ENCODE data around the gene CDK5RAP1. TPM values are rescaled to one million over a fixed set of nuclear protein-coding genes. Genes with fewer than 3 reads are reported as not detected.

Gene CDK5RAP1, protein sequence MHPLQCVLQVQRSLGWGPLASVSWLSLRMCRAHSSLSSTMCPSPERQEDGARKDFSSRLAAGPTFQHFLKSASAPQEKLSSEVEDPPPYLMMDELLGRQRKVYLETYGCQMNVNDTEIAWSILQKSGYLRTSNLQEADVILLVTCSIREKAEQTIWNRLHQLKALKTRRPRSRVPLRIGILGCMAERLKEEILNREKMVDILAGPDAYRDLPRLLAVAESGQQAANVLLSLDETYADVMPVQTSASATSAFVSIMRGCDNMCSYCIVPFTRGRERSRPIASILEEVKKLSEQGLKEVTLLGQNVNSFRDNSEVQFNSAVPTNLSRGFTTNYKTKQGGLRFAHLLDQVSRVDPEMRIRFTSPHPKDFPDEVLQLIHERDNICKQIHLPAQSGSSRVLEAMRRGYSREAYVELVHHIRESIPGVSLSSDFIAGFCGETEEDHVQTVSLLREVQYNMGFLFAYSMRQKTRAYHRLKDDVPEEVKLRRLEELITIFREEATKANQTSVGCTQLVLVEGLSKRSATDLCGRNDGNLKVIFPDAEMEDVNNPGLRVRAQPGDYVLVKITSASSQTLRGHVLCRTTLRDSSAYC
- total RNA-seq = 10 to 100 TPM; 26.2 to 26.3 TPM

DNA sequence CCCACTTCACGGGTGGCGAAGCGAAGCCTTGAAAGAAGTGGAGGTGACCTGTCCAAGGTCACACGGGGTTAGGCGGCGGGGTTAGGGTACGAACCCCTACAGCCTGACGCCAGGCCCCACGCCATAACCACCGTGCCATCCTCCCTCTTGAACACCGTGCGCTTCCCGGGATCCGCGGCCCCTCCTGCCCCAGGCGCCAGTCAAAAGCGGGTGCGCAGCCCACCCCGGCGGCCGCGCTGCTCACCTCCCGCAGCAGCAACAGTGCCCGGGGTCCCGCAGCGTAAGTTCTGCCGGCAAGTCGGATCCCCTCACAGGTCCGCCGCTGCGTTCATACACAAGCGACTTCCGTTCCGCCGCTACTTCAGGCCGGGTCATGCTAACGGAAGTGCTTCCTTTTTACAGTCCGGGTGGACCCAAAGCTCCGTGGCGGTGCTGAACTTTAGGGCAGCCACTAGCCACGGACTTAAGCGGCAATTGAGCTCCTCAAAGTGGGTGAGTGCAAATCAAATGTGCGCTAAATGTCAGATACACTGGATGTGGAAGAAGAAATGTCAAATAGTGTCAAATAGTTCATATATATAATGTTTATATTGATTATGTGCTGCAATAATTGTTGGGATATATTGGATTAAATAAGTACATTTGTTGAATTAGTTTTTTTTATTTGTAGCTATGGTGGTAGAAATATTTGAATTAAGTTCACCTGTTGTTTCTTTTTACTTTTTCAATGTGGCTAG lies at the start of gene CDK5RAP1:
Gene CDK5RAP1, minus strand, starts transcription at position 336 of the 737 bp plus-strand sequence. CDS start 4,455 bp downstream, outside the sequence.
- Histone ChIP-seq H3K27ac (peak within 1 kb of the TSS; percentile 8 to 26), H3K4me3 (peak within 1 kb of the TSS; percentile 83), H3K27me3 (replicated peaks; ENCODE audit: insufficient read depth) (no peaks in the 10 kb centered on the region), H3K36me3 (peaks cover 3% of the 10 kb centered on the region), H3K4me1 (ENCODE audit: control insufficient read depth in 1 of 2, low read depth in 2 of 2) (peaks cover 13 to 29% of the 10 kb centered on the region in 2 donors), H3K9me3 (no peaks in the 10 kb centered on the region)
- peak; percentile 49 for DNase-seq (ENCODE audit: low spot score)
- TF ChIP-seq, protein P1, sequence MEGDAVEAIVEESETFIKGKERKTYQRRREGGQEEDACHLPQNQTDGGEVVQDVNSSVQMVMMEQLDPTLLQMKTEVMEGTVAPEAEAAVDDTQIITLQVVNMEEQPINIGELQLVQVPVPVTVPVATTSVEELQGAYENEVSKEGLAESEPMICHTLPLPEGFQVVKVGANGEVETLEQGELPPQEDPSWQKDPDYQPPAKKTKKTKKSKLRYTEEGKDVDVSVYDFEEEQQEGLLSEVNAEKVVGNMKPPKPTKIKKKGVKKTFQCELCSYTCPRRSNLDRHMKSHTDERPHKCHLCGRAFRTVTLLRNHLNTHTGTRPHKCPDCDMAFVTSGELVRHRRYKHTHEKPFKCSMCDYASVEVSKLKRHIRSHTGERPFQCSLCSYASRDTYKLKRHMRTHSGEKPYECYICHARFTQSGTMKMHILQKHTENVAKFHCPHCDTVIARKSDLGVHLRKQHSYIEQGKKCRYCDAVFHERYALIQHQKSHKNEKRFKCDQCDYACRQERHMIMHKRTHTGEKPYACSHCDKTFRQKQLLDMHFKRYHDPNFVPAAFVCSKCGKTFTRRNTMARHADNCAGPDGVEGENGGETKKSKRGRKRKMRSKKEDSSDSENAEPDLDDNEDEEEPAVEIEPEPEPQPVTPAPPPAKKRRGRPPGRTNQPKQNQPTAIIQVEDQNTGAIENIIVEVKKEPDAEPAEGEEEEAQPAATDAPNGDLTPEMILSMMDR (IDR thresholded peaks at IDR 0.05) = no peak
- peak; percentile 88 for ATAC-seq (ENCODE audit: insufficient number of reproducible peaks, low FRiP score, low read depth)

DNA sequence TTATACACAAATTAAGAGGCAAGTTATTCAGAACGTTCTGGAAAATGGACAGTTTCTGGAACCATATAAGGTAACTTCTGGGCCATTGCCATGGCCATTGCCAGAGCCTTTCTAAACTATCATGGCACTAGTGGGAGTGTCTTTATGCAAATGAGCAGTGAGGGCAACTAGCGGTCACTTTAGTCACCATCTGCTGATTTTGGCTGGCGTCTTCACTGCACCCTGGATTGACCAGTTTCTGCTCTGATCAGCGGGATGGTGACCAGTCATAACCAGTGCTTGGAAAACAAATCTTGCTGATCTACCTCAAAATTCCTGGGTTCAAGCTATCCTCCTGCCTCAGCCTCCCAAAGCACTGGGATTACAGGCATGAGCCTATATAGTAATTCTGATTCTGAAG lies 49.5 kb upstream of the CDK5RAP1 start:
- Histone ChIP-seq H3K36me3 (no peaks in the 10 kb centered on the region), H3K4me3 (no peak overlapping the region), H3K27ac (no peak overlapping the region), H3K9me3 (no peaks in the 10 kb centered on the region), H3K27me3 (replicated peaks; ENCODE audit: insufficient read depth) (no peaks in the 10 kb centered on the region), H3K4me1 (ENCODE audit: control insufficient read depth in 1 of 2, low read depth in 2 of 2) (peaks cover 0 to 4% of the 10 kb centered on the region in 2 donors)
- DNase-seq (ENCODE audit: low spot score) = no peak
- ATAC-seq (ENCODE audit: insufficient number of reproducible peaks, low FRiP score, low read depth) = peak; percentile 24
- TF ChIP-seq, protein P1 (IDR thresholded peaks at IDR 0.05) = no peak

DNA sequence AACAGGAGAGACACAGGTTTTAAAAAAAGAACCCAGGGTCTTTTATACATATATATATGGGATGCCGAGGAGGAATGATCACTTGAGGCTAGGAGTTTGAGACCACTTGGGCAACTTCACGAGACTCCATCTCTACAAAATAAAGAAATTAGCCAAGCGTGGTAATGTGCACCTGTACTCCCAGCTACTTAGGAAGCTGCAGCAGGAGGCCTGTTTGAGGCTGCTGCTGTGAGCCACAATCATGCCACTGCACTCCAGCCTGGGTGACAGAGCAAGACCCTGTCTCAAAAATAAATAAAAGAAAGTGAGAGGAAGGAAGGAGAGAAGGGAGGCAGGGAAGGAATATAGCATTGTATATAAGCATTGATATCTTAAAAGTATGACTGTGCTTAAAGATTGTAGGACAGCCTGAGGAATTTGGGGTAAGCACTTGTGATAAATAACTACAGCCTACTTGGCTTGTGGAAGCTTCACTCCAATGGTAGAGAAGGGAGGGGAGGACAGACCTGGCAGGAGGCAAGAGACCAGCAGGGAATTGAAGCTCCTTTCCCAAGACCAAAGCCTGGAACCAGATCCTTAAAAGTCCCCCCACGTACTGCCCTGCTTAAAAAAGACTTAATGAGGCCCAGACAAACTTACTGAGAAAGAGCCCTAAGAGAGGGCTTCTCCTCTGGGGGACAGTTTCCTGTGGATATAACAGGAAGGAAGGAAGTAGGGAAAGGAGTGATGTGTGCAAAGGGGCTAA lies 44.7 kb upstream of the CDK5RAP1 start:
- no peak for DNase-seq (ENCODE audit: low spot score)
- no peaks in the 10 kb centered on the region for H3K27me3 ChIP-seq (replicated peaks; ENCODE audit: insufficient read depth)
- ATAC-seq (ENCODE audit: insufficient number of reproducible peaks, low FRiP score, low read depth) = no peak
- no peak overlapping the region for H3K27ac ChIP-seq
- no peaks in the 10 kb centered on the region for H3K9me3 ChIP-seq
- peaks cover 12 to 26% of the 10 kb centered on the region in 2 donors for H3K4me1 ChIP-seq (ENCODE audit: control insufficient read depth in 1 of 2, low read depth in 2 of 2)
- H3K36me3 ChIP-seq = no peaks in the 10 kb centered on the region
- no peak overlapping the region for H3K4me3 ChIP-seq
- TF ChIP-seq, protein P1 (IDR thresholded peaks at IDR 0.05) = no peak

DNA sequence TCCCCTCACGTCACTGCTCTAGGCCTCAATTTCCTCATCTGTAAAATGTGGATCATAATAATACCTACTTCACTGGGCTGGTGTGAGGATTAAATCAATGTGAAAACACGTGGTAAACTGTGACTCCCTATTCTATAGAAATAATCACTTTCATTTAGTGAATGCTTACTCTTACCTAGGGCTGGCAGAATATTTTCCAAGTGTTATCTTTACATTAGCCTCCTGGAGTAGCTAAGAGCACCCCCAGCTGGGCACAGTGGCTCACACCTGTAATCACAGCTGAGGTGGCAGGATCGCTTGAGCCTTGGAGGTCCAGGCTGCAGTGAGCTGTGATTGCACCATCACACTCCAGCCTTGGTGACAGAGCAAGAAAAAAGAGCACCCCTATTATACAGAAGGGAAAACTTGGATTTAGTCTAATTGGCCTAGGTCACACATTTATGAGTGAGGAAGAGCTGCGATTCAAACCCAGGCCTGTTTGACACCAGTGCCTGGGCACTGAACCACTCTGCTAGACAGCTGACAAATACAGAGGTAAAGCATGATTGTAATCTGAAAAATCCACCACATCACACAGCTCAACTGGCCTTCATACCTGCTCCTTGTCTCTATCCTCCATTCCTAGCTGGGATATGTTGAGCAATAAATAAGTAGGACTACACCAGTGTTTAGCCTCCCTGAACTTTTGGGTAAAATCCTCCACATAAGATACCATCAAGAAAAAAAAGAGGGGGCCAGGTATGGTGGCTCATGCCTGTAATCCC lies 43.7 kb upstream of the CDK5RAP1 start:
- H3K4me3 ChIP-seq = peak overlapping the region; percentile 89
- TF ChIP-seq, protein P1 (IDR thresholded peaks at IDR 0.05) = no peak
- H3K9me3 ChIP-seq = no peaks in the 10 kb centered on the region
- no peaks in the 10 kb centered on the region for H3K36me3 ChIP-seq
- ATAC-seq (ENCODE audit: insufficient number of reproducible peaks, low FRiP score, low read depth) = no peak
- H3K27ac ChIP-seq = peak overlapping the region; percentile 85 to 90
- no peaks in the 10 kb centered on the region for H3K27me3 ChIP-seq (replicated peaks; ENCODE audit: insufficient read depth)
- DNase-seq (ENCODE audit: low spot score) = no peak
- H3K4me1 ChIP-seq (ENCODE audit: control insufficient read depth in 1 of 2, low read depth in 2 of 2) = peaks cover 15 to 30% of the 10 kb centered on the region in 2 donors

All from thoracic aorta (tissue), 2 donors.